Mesodermal cell (in vitro differentiated cells): ENCODE measurements around the gene ONECUT3.

ENCODE experiments used
- H3K27ac ChIP-seq: 2 replicates; pipeline ENCODE4 v1.7.0; 2013; ENCODE audit warnings: mild to moderate bottlenecking, low read depth, low read length, moderate library complexity; ENCODE audit not compliant: severe bottlenecking
- H3K36me3 ChIP-seq: 2 replicates; pipeline ENCODE4 v1.7.1; 2013; ENCODE audit warnings: mild to moderate bottlenecking, low read length, moderate library complexity; ENCODE audit not compliant: control insufficient read depth, insufficient read depth
- H3K4me1 ChIP-seq: one replicate; pipeline ENCODE4 v1.7.1; 2013; ENCODE audit warnings: mild to moderate bottlenecking, low read length; ENCODE audit not compliant: insufficient read depth, control insufficient read depth, poor library complexity, severe bottlenecking
- H3K4me3 ChIP-seq: 2 replicates; pipeline ENCODE4 v1.7.0; 2013; ENCODE audit warnings: low read length, control low read depth, mild to moderate bottlenecking; ENCODE audit not compliant: insufficient read depth, poor library complexity, severe bottlenecking; ENCODE audit errors: extremely low read depth
- H3K9me3 ChIP-seq: 2 replicates; pipeline ENCODE4 v1.7.1; 2013; ENCODE audit warnings: mild to moderate bottlenecking, low read length, moderate library complexity; ENCODE audit not compliant: control insufficient read depth
- WGBS, 2 experiments: methylation state at CpG; one replicate each; pipeline ENCODE4 v1.1.5; 2013; ENCODE audit warnings: missing lambda C conversion rate in 2 of 2; ENCODE audit not compliant: insufficient coverage in 2 of 2; 5-methylcytosine and 5-hydroxymethylcytosine counted together

The ONECUT3 gene

GRCh38 chr19:1749373-1750342, 3.6 kb upstream of the ONECUT3 start:
- H3K27ac ChIP-seq = no peak overlapping the region
- no peak overlapping the region for H3K4me3 ChIP-seq
- no peaks in the 10 kb centered on the region for H3K9me3 ChIP-seq
- WGBS, 2 experiments = 2 to 4% methylated on average over 75 to 78 of the region's 99 CpGs
- no peaks in the 10 kb centered on the region for H3K36me3 ChIP-seq
- H3K4me1 ChIP-seq = peaks cover 33% of the 10 kb centered on the region

- Histone ChIP-seq H3K27ac (no peak overlapping the region), H3K4me1 (peaks cover 25% of the 10 kb centered on the region), H3K4me3 (no peak overlapping the region), H3K36me3 (no peaks in the 10 kb centered on the region), H3K9me3 (no peaks in the 10 kb centered on the region)
- WGBS, 2 experiments = 4 to 11% methylated on average over 5 to 7 of the region's 14 CpGs
These were observed 2.8 kb upstream of the ONECUT3 start for GRCh38 chr19:1750343-1751021.

GRCh38 chr19:1751367-1752008, 1.8 kb upstream of the ONECUT3 start:
- Histone ChIP-seq H3K36me3 (no peaks in the 10 kb centered on the region), H3K9me3 (no peaks in the 10 kb centered on the region), H3K27ac (no peak overlapping the region), H3K4me3 (no peak overlapping the region), H3K4me1 (peaks cover 22% of the 10 kb centered on the region)
- 7 to 13% methylated on average over 3 to 7 of the region's 16 CpGs for WGBS, 2 experiments

- Histone ChIP-seq H3K4me3 (no peak overlapping the region), H3K27ac (no peak overlapping the region), H3K36me3 (no peaks in the 10 kb centered on the region), H3K4me1 (peaks cover 16% of the 10 kb centered on the region), H3K9me3 (no peaks in the 10 kb centered on the region)
- WGBS, 2 experiments = 7 to 14% methylated on average over 10 to 12 of the region's 16 CpGs
These were observed 1.1 kb upstream of the ONECUT3 start for GRCh38 chr19:1752009-1752756.

- H3K9me3 ChIP-seq = no peaks in the 10 kb centered on the region
- H3K36me3 ChIP-seq = no peaks in the 10 kb centered on the region
- H3K4me1 ChIP-seq = peaks cover 5% of the 10 kb centered on the region
- WGBS, 2 experiments = 2 to 3% methylated on average over 75 to 97 of the region's 105 CpGs
- no peak overlapping the region for H3K4me3 ChIP-seq
- no peak overlapping the region for H3K27ac ChIP-seq
These were observed 821 bp downstream of the ONECUT3 start for GRCh38 chr19:1754018-1754635.

GRCh38 chr19:1754636-1755466, 1.5 kb downstream of the ONECUT3 start:
- Histone ChIP-seq H3K9me3 (no peaks in the 10 kb centered on the region), H3K4me1 (peaks cover 5% of the 10 kb centered on the region), H3K4me3 (no peak overlapping the region), H3K27ac (no peak overlapping the region), H3K36me3 (no peaks in the 10 kb centered on the region)
- WGBS, 2 experiments = 1 to 2% methylated on average over 43 to 61 of the region's 80 CpGs

- H3K4me1 ChIP-seq = peaks cover 5% of the 10 kb centered on the region
- H3K36me3 ChIP-seq = no peaks in the 10 kb centered on the region
- no peak overlapping the region for H3K27ac ChIP-seq
- WGBS, 2 experiments = 0 to 1% methylated on average over 33 to 40 of the region's 43 CpGs
- H3K9me3 ChIP-seq = no peaks in the 10 kb centered on the region
- H3K4me3 ChIP-seq = no peak overlapping the region
These were observed 2.3 kb downstream of the ONECUT3 start for GRCh38 chr19:1755467-1756171.

- WGBS, 2 experiments = 5 to 10% methylated on average over 16 to 17 of the region's 20 CpGs
- no peak overlapping the region for H3K27ac ChIP-seq
- no peaks in the 10 kb centered on the region for H3K9me3 ChIP-seq
- no peaks in the 10 kb centered on the region for H3K36me3 ChIP-seq
- no peak overlapping the region for H3K4me3 ChIP-seq
- H3K4me1 ChIP-seq = peaks cover 5% of the 10 kb centered on the region
These were observed 3.0 kb downstream of the ONECUT3 start for GRCh38 chr19:1756264-1756663.
